ENCODE measurements around the gene DNAJC7. TPM values are rescaled to one million over a fixed set of nuclear protein-coding genes. Genes with fewer than 3 reads are reported as not detected.

The DNAJC7 gene
- total and polyA plus RNA-seq, 4 donors: 66.2 to 89.3 (median 83.0) TPM

DNA sequence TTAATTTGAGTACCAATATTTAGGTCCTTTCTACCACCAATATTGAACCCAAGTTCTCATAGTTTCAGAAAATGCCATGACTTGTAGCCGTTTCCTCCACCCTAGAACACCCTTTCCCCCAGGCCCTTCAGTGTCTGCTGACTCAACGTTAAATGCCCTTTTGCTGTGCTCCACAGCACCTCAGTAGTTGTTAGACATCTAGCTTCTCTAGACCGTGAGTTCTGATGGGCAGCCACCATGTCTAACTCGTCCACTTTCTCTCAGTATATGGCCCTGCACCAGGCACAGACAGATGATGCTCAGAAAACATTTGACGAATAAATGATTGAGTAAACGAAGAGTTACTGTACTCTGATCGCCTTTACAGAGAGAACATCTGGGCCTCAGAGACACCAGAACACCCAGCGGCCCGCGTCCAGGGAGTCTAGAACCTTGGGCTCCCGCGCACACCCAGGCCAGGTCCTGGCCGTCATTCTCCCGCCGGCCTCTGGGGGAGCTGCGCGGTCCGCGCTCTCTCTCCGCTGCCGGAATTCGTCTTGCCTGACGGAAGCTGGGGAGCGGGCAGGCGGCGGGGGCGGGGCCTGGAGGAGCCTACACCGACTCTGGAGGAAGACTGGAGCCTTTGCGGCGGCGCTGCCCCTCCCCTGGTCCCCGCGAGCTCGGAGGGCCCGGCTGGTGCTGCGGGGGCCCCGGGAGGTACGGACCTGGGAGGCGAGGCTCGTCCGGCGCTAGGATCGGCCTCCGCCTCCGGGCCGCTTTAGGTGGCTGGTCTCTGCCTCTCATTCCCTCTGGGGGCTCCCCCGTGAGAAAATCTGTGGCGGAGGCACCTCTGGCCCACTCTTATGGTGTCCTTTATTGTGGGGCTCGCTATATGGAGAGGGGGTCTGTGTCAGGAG is 2.5 kb upstream of the DNAJC7 start, which contains the start of gene NKIRAS2:
NKIRAS2 (plus strand) TSS at position 582 of the 896 bp plus-strand sequence. CDS start 1,488 bp downstream, outside the sequence.
- WGBS, 2 donors: 7 to 8% methylated on average over 47 to 49 of the region's 49 CpGs
- Histone ChIP-seq H3K4me1 (ENCODE audit: control insufficient read depth in 5 of 5, insufficient read depth in 5 of 5, low read length in 5 of 5) (peaks cover 0 to 27% (median 9%) of the 10 kb centered on the region in 5 donors), H3K4me3 (peak within 1 kb of the TSS; percentile 96), H3K27ac (ENCODE audit: low read depth in 1 of 2, low read length in 1 of 2) (peak within 1 kb of the TSS; percentile 84 to 95), H3K36me3 (ENCODE audit: control insufficient read depth in 4 of 4, insufficient read depth in 4 of 4, low read length in 4 of 4) (peaks cover 0 to 27% (median 21%) of the 10 kb centered on the region in 4 donors), H3K27me3 (ENCODE audit: control insufficient read depth in 3 of 3, insufficient read depth in 3 of 3, low read length in 2 of 3) (no peaks in the 10 kb centered on the region), H3K9me3 (ENCODE audit: control insufficient read depth in 4 of 4, insufficient read depth in 3 of 4, low read length in 3 of 4) (no peaks in the 10 kb centered on the region), H3K9ac (ENCODE audit: insufficient read depth in 1 of 2, low read length in 2 of 2) (peak within 1 kb of the TSS; percentile 89 to 94)
- DNase-seq: peak; percentile 91 to 94 (median 92)
- TF ChIP-seq, protein P1, sequence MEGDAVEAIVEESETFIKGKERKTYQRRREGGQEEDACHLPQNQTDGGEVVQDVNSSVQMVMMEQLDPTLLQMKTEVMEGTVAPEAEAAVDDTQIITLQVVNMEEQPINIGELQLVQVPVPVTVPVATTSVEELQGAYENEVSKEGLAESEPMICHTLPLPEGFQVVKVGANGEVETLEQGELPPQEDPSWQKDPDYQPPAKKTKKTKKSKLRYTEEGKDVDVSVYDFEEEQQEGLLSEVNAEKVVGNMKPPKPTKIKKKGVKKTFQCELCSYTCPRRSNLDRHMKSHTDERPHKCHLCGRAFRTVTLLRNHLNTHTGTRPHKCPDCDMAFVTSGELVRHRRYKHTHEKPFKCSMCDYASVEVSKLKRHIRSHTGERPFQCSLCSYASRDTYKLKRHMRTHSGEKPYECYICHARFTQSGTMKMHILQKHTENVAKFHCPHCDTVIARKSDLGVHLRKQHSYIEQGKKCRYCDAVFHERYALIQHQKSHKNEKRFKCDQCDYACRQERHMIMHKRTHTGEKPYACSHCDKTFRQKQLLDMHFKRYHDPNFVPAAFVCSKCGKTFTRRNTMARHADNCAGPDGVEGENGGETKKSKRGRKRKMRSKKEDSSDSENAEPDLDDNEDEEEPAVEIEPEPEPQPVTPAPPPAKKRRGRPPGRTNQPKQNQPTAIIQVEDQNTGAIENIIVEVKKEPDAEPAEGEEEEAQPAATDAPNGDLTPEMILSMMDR (IDR thresholded peaks at IDR 0.05; ENCODE audit: control extremely low read depth, extremely low read depth): peak; percentile 85
- peak; percentile 84 for ATAC-seq (ENCODE audit: insufficient read depth, low FRiP score)

GRCh38 chr17:42018988-42019387 is 1.7 kb upstream of the DNAJC7 start:
- H3K4me1 ChIP-seq (ENCODE audit: control insufficient read depth in 5 of 5, insufficient read depth in 5 of 5, low read length in 5 of 5): peaks cover 0 to 27% (median 9%) of the 10 kb centered on the region in 5 donors
- TF ChIP-seq, protein P1 (IDR thresholded peaks at IDR 0.05; ENCODE audit: control extremely low read depth, extremely low read depth): no peak
- no peaks in the 10 kb centered on the region for H3K9me3 ChIP-seq (ENCODE audit: control insufficient read depth in 4 of 4, insufficient read depth in 3 of 4, low read length in 3 of 4)
- 91 to 93% methylated on average over 4 of the region's 4 CpGs for WGBS, 2 donors
- H3K4me3 ChIP-seq: no peak overlapping the region
- H3K27me3 ChIP-seq (ENCODE audit: control insufficient read depth in 3 of 3, insufficient read depth in 3 of 3, low read length in 2 of 3): no peaks in the 10 kb centered on the region
- H3K36me3 ChIP-seq (ENCODE audit: control insufficient read depth in 4 of 4, insufficient read depth in 4 of 4, low read length in 4 of 4): peaks cover 0 to 22% (median 19%) of the 10 kb centered on the region in 4 donors
- ATAC-seq (ENCODE audit: insufficient read depth, low FRiP score) (no peak), DNase-seq (no peak)
- H3K27ac ChIP-seq (ENCODE audit: low read depth in 1 of 2, low read length in 1 of 2): no peak overlapping the region
- no peak overlapping the region for H3K9ac ChIP-seq (ENCODE audit: insufficient read depth in 1 of 2, low read length in 2 of 2)

DNA sequence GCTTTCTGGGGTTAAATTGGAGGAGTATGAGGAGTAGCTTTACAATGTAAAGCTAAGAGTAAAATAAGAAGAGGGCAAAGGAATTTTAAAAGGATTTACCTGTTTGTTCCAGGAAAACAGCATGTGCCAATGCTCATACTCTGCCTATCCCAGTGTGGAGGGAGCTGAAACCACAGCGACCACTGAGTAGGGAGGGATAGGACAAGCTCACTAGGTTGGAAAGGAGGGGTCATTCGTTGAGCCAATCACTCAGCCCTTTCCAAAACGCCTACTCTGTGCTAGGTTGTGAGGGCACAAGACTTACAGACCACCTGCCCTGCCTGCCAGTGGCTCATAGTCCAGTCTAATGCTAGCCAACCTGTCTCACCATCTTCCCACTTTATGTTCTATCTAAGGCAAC is 1.1 kb upstream of the DNAJC7 start:
- Histone ChIP-seq H3K9ac (ENCODE audit: insufficient read depth in 1 of 2, low read length in 2 of 2) (peak overlapping the region in 1 of 2 donors; percentile 76), H3K36me3 (ENCODE audit: control insufficient read depth in 4 of 4, insufficient read depth in 4 of 4, low read length in 4 of 4) (peaks cover 0 to 19% (median 14%) of the 10 kb centered on the region in 4 donors), H3K4me1 (ENCODE audit: control insufficient read depth in 5 of 5, insufficient read depth in 5 of 5, low read length in 5 of 5) (peaks cover 0 to 29% (median 11%) of the 10 kb centered on the region in 5 donors), H3K27me3 (ENCODE audit: control insufficient read depth in 3 of 3, insufficient read depth in 3 of 3, low read length in 2 of 3) (no peaks in the 10 kb centered on the region), H3K9me3 (ENCODE audit: control insufficient read depth in 4 of 4, insufficient read depth in 3 of 4, low read length in 3 of 4) (no peaks in the 10 kb centered on the region), H3K4me3 (no peak overlapping the region), H3K27ac (ENCODE audit: low read depth in 1 of 2, low read length in 1 of 2) (peak overlapping the region; percentile 78 to 92)
- 43 to 45% methylated on average over 3 of the region's 3 CpGs for WGBS, 2 donors
- TF ChIP-seq, protein P1 (IDR thresholded peaks at IDR 0.05; ENCODE audit: control extremely low read depth, extremely low read depth): no peak
- DNase-seq: no peak
- ATAC-seq (ENCODE audit: insufficient read depth, low FRiP score): no peak

All from lung (tissue), 12 donors.